Activated naive CD4-positive, alpha-beta T cell treated with anti-CD3 and anti-CD28 coated beads for 36 hours (primary cell): ENCODE measurements around the gene TANGO2. TPM values are rescaled to one million over a fixed set of nuclear protein-coding genes. Genes with fewer than 3 reads are reported as not detected.
A peak's percentile ranks its signal among the peaks of the same experiment; 100 is the strongest.

Source experiments
- CTCF ChIA-PET: fragments of 350-600 bp; sonication (Branson Sonifier 250); formaldehyde crosslinking; loops from one replicate; lab custom pipeline; 2021; ENCODE audit warnings: antibody characterized with exemption; lab: Charles Lee
- DNase-seq: peaks from one replicate; pipeline ENCODE4 v3.0.0-alpha.2; 2020
- H3K27ac Mint-ChIP-seq: one replicate; pipeline ENCODE4 v1.8.0; 2021; ENCODE audit warnings: mild to moderate bottlenecking, mixed read lengths
- H3K27me3 Mint-ChIP-seq: one replicate; pipeline ENCODE4 v1.8.0; 2021; ENCODE audit warnings: low read depth, mixed read lengths
- H3K36me3 Mint-ChIP-seq: one replicate; pipeline ENCODE4 v1.8.0; 2021; ENCODE audit warnings: low read depth, mixed read lengths
- H3K4me1 Mint-ChIP-seq: one replicate; pipeline ENCODE4 v1.8.0; 2021; ENCODE audit warnings: low read depth, mixed read lengths
- H3K4me3 Mint-ChIP-seq: one replicate; pipeline ENCODE4 v1.8.0; 2021; ENCODE audit warnings: mild to moderate bottlenecking, moderate library complexity, mixed read lengths
- H3K9me3 Mint-ChIP-seq: one replicate; pipeline ENCODE4 v1.8.0; 2021; ENCODE audit warnings: mixed read lengths
- intact Hi-C: fragments of 100-400 bp; cut with micrococcal nuclease; formaldehyde crosslinking; loops from one replicate; pipeline ENCODE4 v1.15.1; 2023
- total RNA-seq, 2 experiments: library from RNA; stranded (reverse); gene quantifications; one replicate each; pipeline ENCODE4 v1.2.3, GENCODE V29; 2021

TANGO2 gene
- total RNA-seq, 2 experiments from 2014 or later = 16.0 to 19.0 TPM

DNA sequence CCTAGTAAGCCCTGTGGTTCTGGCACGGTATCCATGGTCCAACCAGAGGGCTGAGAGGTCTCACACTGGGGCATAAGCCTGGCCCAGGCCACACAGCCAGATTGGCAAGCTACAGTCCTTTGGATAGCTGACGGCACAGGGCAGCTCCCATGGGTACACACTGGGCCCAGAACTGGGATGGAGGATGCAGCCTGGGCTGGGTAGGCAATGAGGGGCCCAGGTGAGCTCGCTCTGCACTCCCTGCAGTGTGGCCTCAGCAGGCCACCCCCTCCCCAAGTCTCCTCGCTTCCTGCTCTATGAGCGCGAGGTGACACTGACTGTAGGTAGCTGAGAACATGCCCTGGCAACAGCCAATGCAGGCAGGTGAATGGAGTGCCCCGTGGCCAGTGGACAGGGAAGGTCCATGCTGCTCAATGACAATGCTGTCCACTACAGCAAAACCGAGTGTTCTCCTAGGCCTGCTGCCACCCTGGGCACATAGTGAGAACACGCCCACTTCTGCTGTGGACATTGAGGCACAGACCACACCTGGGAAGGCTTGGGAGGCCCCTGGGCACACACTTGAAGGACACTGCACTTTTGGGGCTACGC, 8.1 kb upstream of the TANGO2 start:
- no peak for DNase-seq
- H3K4me3 Mint-ChIP-seq = no peak overlapping the region
- H3K4me1 Mint-ChIP-seq = peaks cover 9% of the 10 kb centered on the region
- CTCF ChIA-PET = interaction anchor here (0.6 to 3.6 kb wide), 8 partner anchors 37 to 520 kb away, joined by 3 to 13 read pairs (median 4); no protein-coding TSS in a partner anchor
- no peaks in the 10 kb centered on the region for H3K36me3 Mint-ChIP-seq
- intact Hi-C loops = loop anchor here (1.0 kb wide), 1 partner anchor 43 kb away; no protein-coding TSS in a partner anchor
- H3K27ac Mint-ChIP-seq = no peak overlapping the region
- H3K27me3 Mint-ChIP-seq = peaks cover 11% of the 10 kb centered on the region
- H3K9me3 Mint-ChIP-seq = no peaks in the 10 kb centered on the region

DNA sequence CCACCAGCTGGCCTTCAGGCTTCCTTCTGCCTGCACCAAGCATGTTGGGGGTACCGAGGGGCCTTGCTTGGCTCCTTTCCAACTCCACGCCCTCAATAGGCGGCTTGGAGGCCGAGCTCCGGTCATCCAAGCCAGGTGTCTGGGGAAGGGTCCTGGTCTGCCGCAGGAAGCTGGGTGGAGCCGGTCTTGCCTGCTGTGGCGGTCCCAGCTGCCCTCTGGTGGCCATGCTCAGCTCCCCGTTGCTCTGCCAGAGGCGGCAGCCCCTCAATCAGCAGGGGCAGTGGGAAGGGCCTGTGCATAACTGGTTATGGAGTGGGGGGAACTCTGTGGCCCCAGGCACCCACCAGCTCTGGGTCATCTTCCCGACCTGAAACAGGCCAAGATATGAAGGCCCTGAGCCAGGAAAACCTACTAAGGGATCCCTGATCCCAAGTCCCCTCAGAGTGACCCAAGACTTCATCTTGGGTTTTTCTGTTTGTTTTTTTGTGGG, 7.5 kb upstream of the TANGO2 start:
- peaks cover 9% of the 10 kb centered on the region for H3K4me1 Mint-ChIP-seq
- DNase-seq = peak; percentile 49
- intact Hi-C loops = loop anchor here (1.0 kb wide), 1 partner anchor 43 kb away; no protein-coding TSS in a partner anchor
- no peak overlapping the region for H3K4me3 Mint-ChIP-seq
- H3K27me3 Mint-ChIP-seq = peaks cover 11% of the 10 kb centered on the region
- H3K36me3 Mint-ChIP-seq = no peaks in the 10 kb centered on the region
- CTCF ChIA-PET = interaction anchor here (0.6 to 3.6 kb wide), 8 partner anchors 37 to 519 kb away, joined by 3 to 13 read pairs (median 4); no protein-coding TSS in a partner anchor
- no peaks in the 10 kb centered on the region for H3K9me3 Mint-ChIP-seq
- no peak overlapping the region for H3K27ac Mint-ChIP-seq

DNA sequence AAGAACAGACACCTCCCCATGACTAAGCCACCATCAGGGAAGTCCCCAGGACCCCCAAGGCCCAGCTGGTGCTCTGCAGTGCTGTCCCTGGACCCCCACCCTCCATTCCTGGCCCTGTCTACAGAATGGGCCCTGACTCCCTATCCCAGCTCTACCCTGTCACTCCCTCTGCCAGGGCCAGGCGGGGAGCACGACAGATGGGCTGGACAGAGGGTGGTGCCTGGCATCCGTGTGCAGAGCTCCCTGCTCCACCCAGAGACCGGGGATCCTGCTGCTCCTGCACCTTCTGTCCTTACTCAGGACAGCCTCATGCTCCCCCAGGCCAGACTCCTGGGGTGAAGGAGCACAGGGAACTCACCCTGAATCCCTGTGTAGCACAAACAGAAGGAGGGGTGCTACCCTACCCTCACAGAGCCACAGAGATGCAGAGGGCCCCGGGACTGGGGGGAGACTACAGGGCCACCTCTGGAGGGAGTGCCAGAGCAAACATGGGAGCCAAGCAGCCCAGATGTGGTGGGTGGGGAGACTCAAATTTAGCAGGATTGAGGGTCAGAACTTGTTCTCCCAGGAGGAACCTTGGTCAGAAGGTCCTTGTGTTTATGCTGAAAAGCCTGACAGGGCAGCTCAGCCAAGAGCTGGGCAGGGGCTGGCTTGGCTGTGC, 6.3 kb upstream of the TANGO2 start:
- H3K36me3 Mint-ChIP-seq = no peaks in the 10 kb centered on the region
- H3K27me3 Mint-ChIP-seq = peaks cover 11% of the 10 kb centered on the region
- peaks cover 9% of the 10 kb centered on the region for H3K4me1 Mint-ChIP-seq
- intact Hi-C loops = no loop called here
- no peaks in the 10 kb centered on the region for H3K9me3 Mint-ChIP-seq
- CTCF ChIA-PET = interaction anchor here (0.6 to 3.6 kb wide), 5 partner anchors 45 to 401 kb away, joined by 3 to 13 read pairs (median 4); no protein-coding TSS in a partner anchor
- no peak overlapping the region for H3K4me3 Mint-ChIP-seq
- DNase-seq = no peak
- H3K27ac Mint-ChIP-seq = no peak overlapping the region

DNA sequence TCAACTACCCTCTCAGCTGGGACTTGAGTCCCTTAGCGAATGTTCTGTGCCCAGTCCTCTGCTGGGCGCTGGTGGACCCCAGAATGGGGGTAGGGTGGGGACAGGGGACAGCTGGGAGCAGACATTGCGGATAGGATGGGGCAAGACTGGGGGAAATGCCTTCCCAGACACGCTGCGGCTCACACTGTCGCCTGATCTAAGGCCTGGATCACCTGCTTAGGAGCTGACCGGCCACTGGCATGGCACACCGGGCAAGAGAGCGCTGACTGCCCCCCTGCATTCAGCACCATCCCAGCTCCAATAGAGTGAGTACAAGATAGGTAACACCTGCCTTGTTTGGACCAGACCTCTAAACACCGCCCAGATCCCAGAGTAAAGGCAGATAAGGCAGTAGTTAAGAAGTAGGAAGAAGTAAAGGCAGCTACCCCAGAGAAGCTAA, 5.7 kb upstream of the TANGO2 start:
- intact Hi-C loops = no loop called here
- Mint-ChIP-seq H3K4me3 (peak overlapping the region; percentile 50), H3K27me3 (peaks cover 11% of the 10 kb centered on the region), H3K36me3 (no peaks in the 10 kb centered on the region), H3K27ac (no peak overlapping the region), H3K4me1 (peaks cover 10% of the 10 kb centered on the region), H3K9me3 (no peaks in the 10 kb centered on the region)
- DNase-seq = no peak
- CTCF ChIA-PET = interaction anchor here (0.8 to 3.6 kb wide), 4 partner anchors 45 to 284 kb away, joined by 3 to 13 read pairs (median 4); no protein-coding TSS in a partner anchor

DNA sequence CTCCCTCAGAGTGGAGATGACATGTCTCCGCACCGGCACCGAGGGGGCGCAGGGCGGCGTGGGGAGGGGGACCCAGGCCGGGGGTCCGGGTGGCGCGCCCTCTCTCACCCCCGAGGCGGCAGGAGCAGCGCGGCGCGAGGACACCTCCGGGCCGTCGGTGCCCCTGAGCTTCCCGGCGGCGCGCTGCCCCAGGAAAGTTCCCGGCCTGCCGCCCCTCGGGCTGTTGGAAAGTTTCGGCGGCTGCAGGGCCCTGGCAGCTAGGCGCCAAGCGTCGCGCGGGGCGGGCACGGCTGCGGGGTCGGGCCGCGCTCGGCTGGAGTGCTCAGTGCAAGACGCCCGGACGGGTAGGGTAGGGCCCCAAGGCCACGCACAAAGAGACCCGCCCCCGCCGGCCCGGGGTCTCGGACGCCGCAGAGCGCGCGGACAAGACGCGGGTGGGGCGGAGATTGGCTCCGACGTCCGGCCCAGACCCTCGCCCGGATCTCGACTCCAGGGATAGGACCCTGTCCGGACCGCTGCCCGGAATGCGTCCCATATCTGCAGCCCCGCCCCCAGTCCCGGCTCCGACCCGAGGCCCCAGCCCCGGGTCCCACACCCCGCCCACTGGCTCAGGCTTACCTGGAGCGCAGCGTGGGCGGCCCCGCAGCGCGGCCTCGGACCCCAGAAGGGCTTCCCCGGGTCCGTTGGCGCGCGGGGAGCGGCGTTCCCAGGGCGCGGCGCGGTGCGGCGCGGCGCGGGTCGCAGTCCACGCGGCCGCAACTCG, 4.8 kb upstream of the TANGO2 start:
- DNase-seq = no peak
- peaks cover 11% of the 10 kb centered on the region for H3K27me3 Mint-ChIP-seq
- CTCF ChIA-PET = interaction anchor here (0.8 to 3.6 kb wide), 4 partner anchors 46 to 285 kb away, joined by 3 to 13 read pairs (median 4); no protein-coding TSS in a partner anchor
- H3K4me3 Mint-ChIP-seq = no peak overlapping the region
- intact Hi-C loops = loop anchor here (1.0 kb wide), 2 partner anchors 21 to 101 kb away; partner anchors contain the start of gene TRMT2A
- H3K27ac Mint-ChIP-seq = no peak overlapping the region
- H3K4me1 Mint-ChIP-seq = peaks cover 14% of the 10 kb centered on the region
- H3K36me3 Mint-ChIP-seq = no peaks in the 10 kb centered on the region
- H3K9me3 Mint-ChIP-seq = no peaks in the 10 kb centered on the region

DNA sequence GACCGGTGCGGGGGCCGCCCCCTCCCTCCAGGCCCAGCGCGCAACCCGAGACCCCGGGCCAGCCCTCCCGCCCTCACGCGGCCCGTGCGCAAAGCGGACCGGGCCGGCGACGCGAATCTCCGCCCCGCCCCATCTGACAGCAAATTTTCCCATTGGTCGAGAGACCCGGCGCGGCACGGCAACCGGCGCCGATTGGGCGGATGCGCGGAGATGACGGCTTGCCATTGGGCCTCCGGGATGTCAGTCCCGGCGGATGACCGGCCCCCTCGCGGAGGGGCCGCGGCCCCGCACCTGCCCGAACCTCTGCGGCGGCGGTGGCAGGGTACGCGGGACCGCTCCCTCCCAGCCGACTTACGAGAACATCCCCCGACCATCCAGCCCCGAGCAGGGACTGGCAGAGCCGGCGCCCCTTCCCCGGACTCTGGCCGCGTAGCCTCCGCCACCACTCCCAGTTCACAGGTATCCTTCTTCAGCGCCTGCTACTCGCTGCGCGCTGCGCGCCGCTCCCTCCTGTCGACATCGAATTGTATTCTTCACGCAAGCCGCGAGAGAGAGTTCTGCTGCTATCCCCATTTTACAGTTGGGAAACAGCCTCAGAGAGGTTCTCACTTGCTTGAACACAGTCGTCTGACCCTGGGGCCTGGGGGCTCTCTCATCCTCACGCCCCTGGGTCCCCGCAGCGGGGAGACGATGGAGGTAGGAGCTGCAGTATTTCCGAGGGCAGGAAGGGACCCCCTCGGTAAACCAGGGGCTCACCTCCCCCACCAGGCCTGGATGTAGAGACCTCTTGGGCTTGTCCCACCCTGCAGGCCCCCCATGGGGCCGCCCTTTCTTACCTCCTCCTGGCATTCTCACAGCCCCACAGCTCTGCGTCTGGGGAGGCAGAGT, 3.9 kb upstream of the TANGO2 start, which contains the start of gene ARVCF:
ARVCF (minus strand) TSS at position 90 of the 888 bp plus-strand sequence. CDS start 26,029 bp downstream, outside the sequence.
- no peak within 1 kb of the TSS for H3K27ac Mint-ChIP-seq
- no peaks in the 10 kb centered on the region for H3K9me3 Mint-ChIP-seq
- peak within 1 kb of the TSS; percentile 84 for H3K4me3 Mint-ChIP-seq
- H3K4me1 Mint-ChIP-seq = peaks cover 17% of the 10 kb centered on the region
- H3K27me3 Mint-ChIP-seq = peaks cover 11% of the 10 kb centered on the region
- CTCF ChIA-PET = interaction anchor here (1.0 kb wide), 1 partner anchor 47 kb away, joined by 3 read pairs; no protein-coding TSS in a partner anchor
- H3K36me3 Mint-ChIP-seq = no peaks in the 10 kb centered on the region
- DNase-seq = peak; percentile 90
- intact Hi-C loops = loop anchor here (1.0 kb wide), 2 partner anchors 20 to 100 kb away; partner anchors contain the start of gene TRMT2A

DNA sequence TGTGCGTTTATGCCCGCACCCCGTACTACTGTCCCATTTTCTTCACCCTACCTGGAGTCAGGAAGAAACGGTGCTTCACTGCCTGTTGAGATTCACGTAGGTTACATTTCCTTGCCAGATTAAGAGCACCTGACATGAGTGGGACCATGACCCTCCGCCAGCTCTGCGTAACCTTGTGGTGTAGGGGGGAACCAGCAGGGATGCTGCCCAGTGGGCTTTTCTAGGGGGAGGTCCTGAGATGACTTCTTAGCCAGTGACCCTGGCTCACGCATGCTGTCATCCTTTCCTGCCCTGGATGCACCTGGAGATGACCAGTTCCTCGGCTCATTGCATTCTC, 3.3 kb upstream of the TANGO2 start:
- Mint-ChIP-seq H3K27ac (no peak overlapping the region), H3K4me1 (peaks cover 23% of the 10 kb centered on the region), H3K4me3 (peak overlapping the region; percentile 84), H3K36me3 (no peaks in the 10 kb centered on the region), H3K9me3 (no peaks in the 10 kb centered on the region), H3K27me3 (peaks cover 11% of the 10 kb centered on the region)
- peak; percentile 1 for DNase-seq
- CTCF ChIA-PET = interaction anchor here (1.0 kb wide), 1 partner anchor 48 kb away, joined by 3 read pairs; no protein-coding TSS in a partner anchor
- intact Hi-C loops = no loop called here

DNA sequence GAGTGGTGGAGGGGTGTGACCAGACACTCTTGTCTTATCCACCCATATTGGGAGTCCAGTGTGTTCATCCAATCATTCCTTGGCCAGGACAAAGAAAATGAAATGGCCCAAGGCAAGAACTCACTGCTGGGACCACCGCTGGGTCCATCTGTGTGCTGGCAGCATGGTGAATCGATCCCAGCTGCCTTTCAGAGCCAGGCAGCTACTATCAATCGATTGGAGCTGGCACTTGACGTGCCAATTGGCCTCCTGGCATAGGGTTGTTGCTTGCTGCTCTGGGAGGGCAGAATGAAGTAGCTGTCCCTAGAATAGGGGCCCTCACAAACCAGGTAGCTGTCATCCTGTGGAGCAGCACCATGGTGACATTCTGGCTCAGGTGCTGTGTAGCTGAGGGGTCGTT, 2.9 kb upstream of the TANGO2 start:
- H3K27me3 Mint-ChIP-seq = peaks cover 11% of the 10 kb centered on the region
- intact Hi-C loops = no loop called here
- CTCF ChIA-PET = interaction anchor here (1.0 kb wide), 1 partner anchor 48 kb away, joined by 3 read pairs; no protein-coding TSS in a partner anchor

DNA sequence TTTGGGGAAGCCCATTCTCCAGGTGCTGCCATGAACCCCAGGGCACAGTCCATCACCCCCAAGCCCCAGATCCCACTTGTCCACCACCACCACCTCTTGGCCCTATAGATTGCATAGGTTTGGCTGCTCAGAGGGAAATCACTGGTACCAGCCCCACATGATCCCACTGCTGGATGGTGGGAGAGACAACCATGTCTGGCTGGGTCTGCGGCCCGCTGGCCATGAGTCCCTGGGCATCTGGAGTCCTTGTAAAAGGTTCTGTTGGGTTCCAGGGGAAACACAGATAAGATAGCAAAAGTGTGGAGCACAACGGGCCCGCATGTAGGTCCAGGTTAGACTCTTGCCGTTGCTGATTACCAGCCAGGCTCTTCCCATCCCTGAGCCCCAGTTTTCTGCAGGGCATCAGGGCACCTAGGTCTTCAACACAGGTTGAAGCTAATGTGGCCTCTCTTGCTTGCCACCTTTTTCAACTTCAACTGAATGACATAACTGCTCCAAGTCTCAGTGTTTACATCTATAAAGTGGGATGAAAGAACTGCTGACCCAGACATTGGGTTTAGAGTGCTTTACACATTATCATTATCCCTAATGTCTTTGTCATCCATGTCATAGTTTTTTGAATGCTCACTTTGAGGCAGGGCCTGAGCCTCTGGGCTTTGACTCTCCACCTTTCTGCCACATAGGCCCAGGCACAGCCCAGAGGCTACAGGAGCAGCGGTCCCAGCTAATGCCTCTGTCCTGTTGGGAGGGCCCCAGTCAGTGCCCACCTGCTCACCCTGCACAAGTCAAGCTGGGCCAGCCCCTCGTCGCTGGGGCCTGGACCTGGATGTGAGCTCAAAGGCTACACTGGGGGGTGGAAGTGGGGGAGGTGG, 1.0 kb upstream of the TANGO2 start:
- CTCF ChIA-PET = interaction anchor here (0.9 to 1.4 kb wide), 4 partner anchors 9 to 437 kb away, joined by 3 to 6 read pairs (median 3); partner anchors contain the start of gene GP1BB
- Mint-ChIP-seq H3K4me3 (peak overlapping the region; percentile 88), H3K4me1 (peaks cover 28% of the 10 kb centered on the region), H3K9me3 (no peaks in the 10 kb centered on the region), H3K27me3 (peaks cover 11% of the 10 kb centered on the region), H3K36me3 (no peaks in the 10 kb centered on the region), H3K27ac (peak overlapping the region; percentile 83)
- DNase-seq = no peak
- intact Hi-C loops = loop anchor here (2.0 kb wide), 1 partner anchor 165 kb away; the partner anchor contains the start of genes GNB1L and RTL10

More for the DNA sequence above, 2.9 kb upstream of the TANGO2 start:
- Mint-ChIP-seq H3K27ac (no peak overlapping the region), H3K4me3 (peak overlapping the region; percentile 84), H3K4me1 (peaks cover 24% of the 10 kb centered on the region), H3K9me3 (no peaks in the 10 kb centered on the region), H3K36me3 (no peaks in the 10 kb centered on the region)
- DNase-seq = peak; percentile 3
